Measurements from ENCODE around the gene FLOT1. TPM values are rescaled to one million over a fixed set of nuclear protein-coding genes. Genes with fewer than 3 reads are reported as not detected.
A peak's percentile ranks its signal among the peaks of the same experiment; 100 is the strongest.

The FLOT1 gene
- total and polyA plus RNA-seq, 5 donors from 2014 or later, result 25.3 to 63.2 (median 39.8) TPM

DNA sequence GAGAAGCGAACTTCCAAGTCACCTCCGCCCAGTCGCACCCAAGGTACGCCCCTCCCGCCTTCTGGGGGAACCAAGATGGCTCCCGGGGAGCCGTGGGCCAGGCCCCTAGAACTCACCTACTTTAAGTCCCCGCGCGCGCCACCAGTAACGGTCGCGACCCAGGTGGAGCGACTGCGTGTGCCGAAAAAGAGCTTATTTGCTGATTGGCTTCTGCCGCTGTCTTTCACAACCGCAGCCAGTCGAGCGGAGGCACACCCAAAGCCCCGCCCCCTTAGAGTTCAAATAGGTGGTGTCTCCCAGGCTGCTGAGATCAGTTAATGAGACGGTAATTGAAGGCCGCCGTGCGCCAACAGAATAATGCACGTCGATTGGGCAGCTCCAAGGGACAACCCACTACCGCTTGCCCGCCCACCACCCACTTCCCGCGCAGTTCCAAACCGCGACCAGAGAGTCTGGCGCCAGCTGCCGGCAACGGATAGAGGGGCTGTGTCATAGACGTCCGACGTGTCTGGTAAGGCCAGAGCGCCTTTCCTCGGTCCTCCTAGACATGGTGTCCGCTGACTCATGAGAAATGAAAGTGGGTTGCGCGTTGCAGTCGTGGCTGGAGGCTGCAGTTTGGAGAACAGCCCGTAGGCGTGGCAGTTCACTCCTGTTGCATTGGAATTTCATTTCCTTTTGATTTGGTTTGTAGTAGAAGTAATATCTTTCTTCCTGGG lies 25.2 kb downstream of the FLOT1 start, which contains the start of gene MDC1:
TSS of gene MDC1 (minus strand) at position 153 of the 716 bp plus-strand sequence. CDS start 2,106 bp downstream, outside the sequence.
- H3K36me3 Mint-ChIP-seq, result peaks cover 25% of the 10 kb centered on the region
- Histone ChIP-seq H3K9me3 (ENCODE audit: control insufficient read depth in 2 of 2, low read length in 2 of 2) (no peaks in the 10 kb centered on the region), H3K27ac (ENCODE audit: insufficient read depth, low read length, poor library complexity, severe bottlenecking) (peak within 1 kb of the TSS; percentile 92), H3K4me1 (ENCODE audit: control insufficient read depth, insufficient read depth, low read length, poor library complexity, severe bottlenecking) (peaks cover 35% of the 10 kb centered on the region), H3K27me3 (ENCODE audit: control insufficient read depth, insufficient read depth, low read length) (no peaks in the 10 kb centered on the region), H3K36me3 (ENCODE audit: control insufficient read depth, insufficient read depth, low read length) (peaks cover 27% of the 10 kb centered on the region), H3K4me3 (ENCODE audit: low read depth, low read length) (peak within 1 kb of the TSS; percentile 92)
- peak within 1 kb of the TSS; percentile 98 to 100 (median 100) for H3K27ac Mint-ChIP-seq
- DNase-seq (peak; percentile 98 to 100 (median 99)), ATAC-seq (ENCODE audit: low read depth in 2 of 2) (peak; percentile 76 to 78)
- H3K4me1 Mint-ChIP-seq, result peaks cover 15 to 64% (median 46%) of the 10 kb centered on the region in 4 donors
- peaks cover 0 to 1% (median 0%) of the 10 kb centered on the region in 7 donors for H3K9me3 Mint-ChIP-seq
- peaks cover 9% of the 10 kb centered on the region for H3K27me3 Mint-ChIP-seq
- H3K4me3 Mint-ChIP-seq, result peak within 1 kb of the TSS; percentile 93 to 98 (median 98)

DNA sequence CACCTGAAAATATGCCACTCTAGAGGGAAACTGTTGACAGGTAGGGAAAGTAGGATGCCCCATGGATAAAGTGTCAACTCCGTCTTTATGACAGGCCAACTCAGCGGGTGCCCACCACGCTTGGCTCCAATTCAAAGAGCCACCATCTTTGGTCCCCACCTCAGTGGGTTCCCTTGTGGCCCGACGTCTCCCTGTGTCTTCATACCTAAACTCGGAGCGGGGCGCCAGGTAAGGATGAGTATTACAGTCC lies 25.7 kb downstream of the FLOT1 start:
- peaks cover 29% of the 10 kb centered on the region for H3K36me3 Mint-ChIP-seq
- H3K27me3 Mint-ChIP-seq, result peaks cover 9% of the 10 kb centered on the region

GRCh38 chr6:30714263-30714662 lies 28.2 kb downstream of the FLOT1 start:
- peaks cover 45% of the 10 kb centered on the region for H3K36me3 Mint-ChIP-seq
- no peak for DNase-seq
- no peak overlapping the region for H3K4me3 ChIP-seq (ENCODE audit: low read depth, low read length)
- no peak for ATAC-seq (ENCODE audit: low read depth in 2 of 2)
- H3K4me1 Mint-ChIP-seq, result peaks cover 9 to 57% (median 41%) of the 10 kb centered on the region in 4 donors
- H3K27me3 ChIP-seq (ENCODE audit: control insufficient read depth, insufficient read depth, low read length), result no peaks in the 10 kb centered on the region
- H3K27ac ChIP-seq (ENCODE audit: insufficient read depth, low read length, poor library complexity, severe bottlenecking), result no peak overlapping the region
- H3K27me3 Mint-ChIP-seq, result no peaks in the 10 kb centered on the region
- peaks cover 41% of the 10 kb centered on the region for H3K36me3 ChIP-seq (ENCODE audit: control insufficient read depth, insufficient read depth, low read length)
- no peak overlapping the region for H3K27ac Mint-ChIP-seq
- H3K9me3 ChIP-seq (ENCODE audit: control insufficient read depth in 2 of 2, low read length in 2 of 2), result no peaks in the 10 kb centered on the region
- peaks cover 0 to 1% (median 0%) of the 10 kb centered on the region in 7 donors for H3K9me3 Mint-ChIP-seq
- peaks cover 21% of the 10 kb centered on the region for H3K4me1 ChIP-seq (ENCODE audit: control insufficient read depth, insufficient read depth, low read length, poor library complexity, severe bottlenecking)
- H3K4me3 Mint-ChIP-seq, result no peak overlapping the region

More for the DNA sequence above, 25.7 kb downstream of the FLOT1 start:
- peaks cover 15 to 68% (median 50%) of the 10 kb centered on the region in 4 donors for H3K4me1 Mint-ChIP-seq
- Histone ChIP-seq H3K9me3 (ENCODE audit: control insufficient read depth in 2 of 2, low read length in 2 of 2) (no peaks in the 10 kb centered on the region), H3K4me3 (ENCODE audit: low read depth, low read length) (peak overlapping the region; percentile 76), H3K4me1 (ENCODE audit: control insufficient read depth, insufficient read depth, low read length, poor library complexity, severe bottlenecking) (peaks cover 31% of the 10 kb centered on the region), H3K27me3 (ENCODE audit: control insufficient read depth, insufficient read depth, low read length) (no peaks in the 10 kb centered on the region), H3K27ac (ENCODE audit: insufficient read depth, low read length, poor library complexity, severe bottlenecking) (peak overlapping the region; percentile 92), H3K36me3 (ENCODE audit: control insufficient read depth, insufficient read depth, low read length) (peaks cover 32% of the 10 kb centered on the region)
- H3K4me3 Mint-ChIP-seq, result peak overlapping the region; percentile 93 to 98 (median 98)
- ATAC-seq (ENCODE audit: low read depth in 2 of 2), result no peak
- DNase-seq, result no peak
- peak overlapping the region; percentile 98 to 100 (median 100) for H3K27ac Mint-ChIP-seq
- peaks cover 0 to 1% (median 0%) of the 10 kb centered on the region in 7 donors for H3K9me3 Mint-ChIP-seq

GRCh38 chr6:30712441-30712945 lies 30.0 kb downstream of the FLOT1 start:
- H3K4me1 Mint-ChIP-seq, result peaks cover 11 to 48% (median 33%) of the 10 kb centered on the region in 4 donors
- no peak overlapping the region for H3K4me3 Mint-ChIP-seq
- no peak overlapping the region for H3K27ac ChIP-seq (ENCODE audit: insufficient read depth, low read length, poor library complexity, severe bottlenecking)
- peaks cover 11% of the 10 kb centered on the region for H3K4me1 ChIP-seq (ENCODE audit: control insufficient read depth, insufficient read depth, low read length, poor library complexity, severe bottlenecking)
- H3K4me3 ChIP-seq (ENCODE audit: low read depth, low read length), result no peak overlapping the region
- peak overlapping the region; percentile 44 to 84 (median 79) for H3K27ac Mint-ChIP-seq
- no peaks in the 10 kb centered on the region for H3K27me3 ChIP-seq (ENCODE audit: control insufficient read depth, insufficient read depth, low read length)
- no peaks in the 10 kb centered on the region for H3K9me3 Mint-ChIP-seq
- DNase-seq (no peak), ATAC-seq (ENCODE audit: low read depth in 2 of 2) (no peak)
- H3K27me3 Mint-ChIP-seq, result no peaks in the 10 kb centered on the region
- peaks cover 53% of the 10 kb centered on the region for H3K36me3 Mint-ChIP-seq
- no peaks in the 10 kb centered on the region for H3K9me3 ChIP-seq (ENCODE audit: control insufficient read depth in 2 of 2, low read length in 2 of 2)
- peaks cover 46% of the 10 kb centered on the region for H3K36me3 ChIP-seq (ENCODE audit: control insufficient read depth, insufficient read depth, low read length)

- peaks cover 54% of the 10 kb centered on the region for H3K36me3 Mint-ChIP-seq
- no peak overlapping the region for H3K4me3 ChIP-seq (ENCODE audit: low read depth, low read length)
- H3K27me3 ChIP-seq (ENCODE audit: control insufficient read depth, insufficient read depth, low read length), result no peaks in the 10 kb centered on the region
- H3K36me3 ChIP-seq (ENCODE audit: control insufficient read depth, insufficient read depth, low read length), result peaks cover 52% of the 10 kb centered on the region
- peaks cover 8% of the 10 kb centered on the region for H3K4me1 ChIP-seq (ENCODE audit: control insufficient read depth, insufficient read depth, low read length, poor library complexity, severe bottlenecking)
- DNase-seq, result peak in 1 of 3 donors; percentile 68
- peak overlapping the region; percentile 44 to 84 (median 79) for H3K27ac Mint-ChIP-seq
- H3K4me3 Mint-ChIP-seq, result peak overlapping the region in 1 of 4 donors; percentile 2
- H3K9me3 ChIP-seq (ENCODE audit: control insufficient read depth in 2 of 2, low read length in 2 of 2), result no peaks in the 10 kb centered on the region
- ATAC-seq (ENCODE audit: low read depth in 2 of 2), result no peak
- H3K9me3 Mint-ChIP-seq, result no peaks in the 10 kb centered on the region
- H3K4me1 Mint-ChIP-seq, result peaks cover 7 to 41% (median 28%) of the 10 kb centered on the region in 4 donors
- no peaks in the 10 kb centered on the region for H3K27me3 Mint-ChIP-seq
- H3K27ac ChIP-seq (ENCODE audit: insufficient read depth, low read length, poor library complexity, severe bottlenecking), result no peak overlapping the region
These were observed 30.6 kb downstream of the FLOT1 start for GRCh38 chr6:30711758-30712380.

DNA sequence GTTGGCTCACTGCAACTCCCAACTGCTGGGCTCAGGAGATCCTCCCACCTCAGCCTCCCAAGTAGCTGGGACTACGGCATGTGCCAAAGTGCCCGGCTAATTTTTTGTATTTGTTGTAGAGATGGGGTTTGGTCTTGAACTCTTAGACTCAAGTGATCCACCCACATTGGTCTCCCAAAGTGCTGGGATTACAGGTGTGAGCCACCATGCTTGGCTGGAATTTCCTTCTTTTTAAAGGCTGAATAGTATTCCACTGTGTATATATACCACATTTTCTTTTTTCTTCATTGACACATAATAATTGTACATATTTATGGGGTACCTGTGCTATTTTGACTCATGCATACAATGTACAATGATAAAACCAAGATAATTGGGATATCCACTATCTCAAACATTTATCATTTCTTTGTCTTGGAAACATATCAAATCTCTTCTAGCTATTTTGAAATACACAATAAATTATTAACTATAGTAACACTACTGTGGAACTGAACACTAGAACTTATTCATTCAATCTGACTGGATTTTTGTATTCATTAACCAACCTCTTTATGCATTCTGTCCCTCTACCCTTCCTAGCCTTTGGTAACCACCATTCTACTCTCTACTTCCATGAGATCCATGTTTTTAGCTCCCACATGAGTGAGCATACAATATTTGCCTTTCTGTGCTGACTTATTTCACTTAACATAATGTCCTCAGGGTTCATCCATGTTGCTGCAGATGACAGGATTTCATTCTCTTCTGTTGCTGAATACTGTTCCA lies 33.2 kb downstream of the FLOT1 start:
- ATAC-seq (ENCODE audit: low read depth in 2 of 2) (no peak), DNase-seq (no peak)
- peaks cover 48% of the 10 kb centered on the region for H3K36me3 ChIP-seq (ENCODE audit: control insufficient read depth, insufficient read depth, low read length)
- H3K27ac Mint-ChIP-seq, result peak overlapping the region in 1 of 3 donors; percentile 3
- no peaks in the 10 kb centered on the region for H3K9me3 ChIP-seq (ENCODE audit: control insufficient read depth in 2 of 2, low read length in 2 of 2)
- H3K9me3 Mint-ChIP-seq, result no peaks in the 10 kb centered on the region
- H3K4me1 ChIP-seq (ENCODE audit: control insufficient read depth, insufficient read depth, low read length, poor library complexity, severe bottlenecking), result no peaks in the 10 kb centered on the region
- H3K27me3 ChIP-seq (ENCODE audit: control insufficient read depth, insufficient read depth, low read length), result no peaks in the 10 kb centered on the region
- H3K4me3 Mint-ChIP-seq, result peak overlapping the region in 1 of 4 donors; percentile 1
- peaks cover 63% of the 10 kb centered on the region for H3K36me3 Mint-ChIP-seq
- H3K4me3 ChIP-seq (ENCODE audit: low read depth, low read length), result no peak overlapping the region
- no peaks in the 10 kb centered on the region for H3K27me3 Mint-ChIP-seq
- no peak overlapping the region for H3K27ac ChIP-seq (ENCODE audit: insufficient read depth, low read length, poor library complexity, severe bottlenecking)
- peaks cover 5 to 21% (median 14%) of the 10 kb centered on the region in 4 donors for H3K4me1 Mint-ChIP-seq

DNA sequence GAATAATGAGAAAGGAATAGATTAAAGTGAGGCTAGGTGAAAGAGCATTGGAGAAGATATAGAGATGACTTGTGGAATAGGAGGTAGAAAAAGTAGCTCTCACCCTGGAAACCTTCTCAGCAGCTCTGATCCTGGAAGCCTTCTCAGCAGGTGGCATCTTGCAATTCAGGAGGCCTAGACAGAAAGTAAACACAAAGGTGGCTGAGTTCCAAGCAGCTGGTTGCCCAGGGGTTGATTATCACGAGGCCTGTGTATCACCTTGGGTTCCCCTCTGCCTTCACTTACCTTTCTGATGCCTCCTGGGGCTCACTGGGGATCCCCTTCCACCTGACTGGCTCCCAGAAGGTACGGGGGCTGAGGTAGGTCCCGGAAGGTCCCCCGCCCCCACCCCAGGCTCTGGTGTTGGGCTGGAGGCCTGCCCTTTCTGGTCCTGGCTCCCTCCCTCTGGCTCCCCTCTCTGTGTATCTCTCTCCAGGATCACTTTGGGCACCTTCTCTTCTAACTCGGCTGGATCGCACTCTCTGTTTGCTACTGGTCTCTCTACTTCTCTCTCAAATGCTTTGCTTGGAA lies 35.1 kb downstream of the FLOT1 start:
- Mint-ChIP-seq H3K4me1 (peaks cover 5 to 14% (median 10%) of the 10 kb centered on the region in 4 donors), H3K4me3 (peak overlapping the region in 2 of 4 donors; percentile 2 to 30), H3K27ac (peak overlapping the region in 2 of 3 donors; percentile 10 to 79), H3K9me3 (no peaks in the 10 kb centered on the region), H3K36me3 (peaks cover 64% of the 10 kb centered on the region), H3K27me3 (no peaks in the 10 kb centered on the region)
- H3K4me1 ChIP-seq (ENCODE audit: control insufficient read depth, insufficient read depth, low read length, poor library complexity, severe bottlenecking), result no peaks in the 10 kb centered on the region
- no peaks in the 10 kb centered on the region for H3K9me3 ChIP-seq (ENCODE audit: control insufficient read depth in 2 of 2, low read length in 2 of 2)
- H3K27me3 ChIP-seq (ENCODE audit: control insufficient read depth, insufficient read depth, low read length), result no peaks in the 10 kb centered on the region
- H3K27ac ChIP-seq (ENCODE audit: insufficient read depth, low read length, poor library complexity, severe bottlenecking), result no peak overlapping the region
- DNase-seq, result no peak
- H3K4me3 ChIP-seq (ENCODE audit: low read depth, low read length), result no peak overlapping the region
- H3K36me3 ChIP-seq (ENCODE audit: control insufficient read depth, insufficient read depth, low read length), result peaks cover 35% of the 10 kb centered on the region
- ATAC-seq (ENCODE audit: low read depth in 2 of 2), result no peak

Data from CD4-positive, CD25-positive, alpha-beta regulatory T cell (primary cell).